ENCODE measurements around the gene KNTC1. TPM values are rescaled to one million over a fixed set of nuclear protein-coding genes. Genes with fewer than 3 reads are reported as not detected.

The KNTC1 gene
- total RNA-seq, 1 experiment from 2014 or later: 110 TPM

DNA sequence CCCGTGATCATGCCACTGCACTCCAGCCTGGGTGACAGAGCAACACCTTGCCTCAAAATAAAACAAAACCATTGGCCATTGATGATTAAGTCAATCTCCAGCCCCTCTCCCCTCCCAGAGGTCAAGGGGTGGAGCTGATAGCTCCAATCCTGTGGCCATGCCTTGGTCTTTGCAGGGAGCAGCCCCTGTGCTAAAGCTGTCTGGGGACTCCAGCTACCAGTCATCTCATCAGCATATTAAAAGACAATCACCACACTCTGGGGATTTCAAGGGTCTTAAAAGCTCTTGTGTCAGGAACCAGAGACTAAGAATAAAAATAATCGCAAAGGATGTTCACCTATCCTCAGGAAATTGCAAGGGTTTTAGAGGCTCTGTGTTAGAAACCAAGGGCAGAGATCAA is 145.5 kb downstream of the KNTC1 start:
- BruUV-seq (replicated peaks): no TSS peak
- H3K4me1 Mint-ChIP-seq (ENCODE audit: low read depth, unreplicated experiment): peaks cover 9% of the 10 kb centered on the region
- TF ChIP-seq, protein P1, sequence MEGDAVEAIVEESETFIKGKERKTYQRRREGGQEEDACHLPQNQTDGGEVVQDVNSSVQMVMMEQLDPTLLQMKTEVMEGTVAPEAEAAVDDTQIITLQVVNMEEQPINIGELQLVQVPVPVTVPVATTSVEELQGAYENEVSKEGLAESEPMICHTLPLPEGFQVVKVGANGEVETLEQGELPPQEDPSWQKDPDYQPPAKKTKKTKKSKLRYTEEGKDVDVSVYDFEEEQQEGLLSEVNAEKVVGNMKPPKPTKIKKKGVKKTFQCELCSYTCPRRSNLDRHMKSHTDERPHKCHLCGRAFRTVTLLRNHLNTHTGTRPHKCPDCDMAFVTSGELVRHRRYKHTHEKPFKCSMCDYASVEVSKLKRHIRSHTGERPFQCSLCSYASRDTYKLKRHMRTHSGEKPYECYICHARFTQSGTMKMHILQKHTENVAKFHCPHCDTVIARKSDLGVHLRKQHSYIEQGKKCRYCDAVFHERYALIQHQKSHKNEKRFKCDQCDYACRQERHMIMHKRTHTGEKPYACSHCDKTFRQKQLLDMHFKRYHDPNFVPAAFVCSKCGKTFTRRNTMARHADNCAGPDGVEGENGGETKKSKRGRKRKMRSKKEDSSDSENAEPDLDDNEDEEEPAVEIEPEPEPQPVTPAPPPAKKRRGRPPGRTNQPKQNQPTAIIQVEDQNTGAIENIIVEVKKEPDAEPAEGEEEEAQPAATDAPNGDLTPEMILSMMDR (IDR thresholded peaks at IDR 0.05; ENCODE audit: unreplicated experiment): no peak
- H3K27me3 Mint-ChIP-seq (ENCODE audit: unreplicated experiment): no peaks in the 10 kb centered on the region
- H3K27ac Mint-ChIP-seq (ENCODE audit: unreplicated experiment): no peak overlapping the region
- DNase-seq: no peak
- H3K36me3 Mint-ChIP-seq (ENCODE audit: insufficient read depth, unreplicated experiment): no peaks in the 10 kb centered on the region
- no peak overlapping the region for H3K4me3 Mint-ChIP-seq (ENCODE audit: low read depth, unreplicated experiment)
- intact Hi-C loops (cut with micrococcal nuclease; ENCODE audit: unreplicated experiment): no loop called here
- no peaks in the 10 kb centered on the region for H3K9me3 Mint-ChIP-seq (ENCODE audit: low read depth, unreplicated experiment)
- CTCF ChIA-PET: no interaction called here

Other genes with a start within 250 kb of the KNTC1 start
- 95.3 and 109 TPM in 2 replicates for gene CLIP1, start 104.6 kb upstream of the KNTC1 start, total RNA-seq (2022)
- gene ZCCHC8, start 26.3 kb upstream of the KNTC1 start, total RNA-seq (2022): 46.6 and 46.8 TPM in 2 replicates
- 84.0 and 86.9 TPM in 2 replicates for gene RSRC2, start 313 bp upstream of the KNTC1 start, total RNA-seq (2022)
- not detected in 2 replicates for gene HCAR2, start 176.1 kb downstream of the KNTC1 start, total RNA-seq (2022)
- 0.17 TPM in 1 of 2 replicates, not detected in the other for gene HCAR3, start 189.6 kb downstream of the KNTC1 start, total RNA-seq (2022)
- gene HCAR1, start 203.6 kb downstream of the KNTC1 start, total RNA-seq (2022): 5.0 and 5.9 TPM in 2 replicates
- 83.2 and 85.8 TPM in 2 replicates for gene DENR, start 225.6 kb downstream of the KNTC1 start, total RNA-seq (2022)
- 0.66 and 0.98 TPM in 2 replicates for gene CCDC62, start 247.3 kb downstream of the KNTC1 start, total RNA-seq (2022)